K562 (cell line): Measurements from ENCODE around the gene LY6G6F. TPM values are rescaled to one million over a fixed set of nuclear protein-coding genes. Genes with fewer than 3 reads are reported as not detected.

ENCODE experiments used
- ARID4B ChIP-seq: sonication (generic); formaldehyde crosslinking; IDR thresholded peaks from 2 replicates; pipeline ENCODE4 v1.8.0; 2022; ENCODE audit warnings: mild to moderate bottlenecking, missing genetic modification reagents
- ATF6 ChIP-seq: sonication (generic); formaldehyde crosslinking; IDR thresholded peaks from 2 replicates; pipeline ENCODE4 v1.4.0; 2020; ENCODE audit warnings: mild to moderate bottlenecking, missing genetic modification reagents
- BRF1 ChIP-seq: IDR thresholded peaks from 3 replicates; pipeline ENCODE4 v1.6.1; 2011; ENCODE audit warnings: borderline replicate concordance, mild to moderate bottlenecking; ENCODE audit not compliant: insufficient read length; ENCODE audit errors: extremely low read depth
- FOSL1 ChIP-seq: fragments of 200-800 bp; sonication (Bioruptor generic); conservative IDR thresholded peaks from 2 replicates; pipeline ENCODE4 v1.6.1; 2016; ENCODE audit warnings: missing genetic modification characterization, missing compliant biosample characterization
- FOXO4 ChIP-seq: fragments of 450-650 bp; formaldehyde crosslinking; IDR thresholded peaks from 2 replicates; pipeline ENCODE4 v1.4.0; 2020; ENCODE audit warnings: mild to moderate bottlenecking, moderate library complexity
- HLTF ChIP-seq: fragments of 450-650 bp; IDR thresholded peaks from 2 replicates; pipeline ENCODE4 v1.6.1; 2016
- HNRNPUL1 ChIP-seq: fragments of 200-400 bp; formaldehyde crosslinking; IDR thresholded peaks from 2 replicates; pipeline ENCODE4 v1.6.1; 2017; ENCODE audit warnings: low read length
- KHSRP ChIP-seq: fragments of 450-650 bp; IDR thresholded peaks from 2 replicates; pipeline ENCODE4 v1.6.1; 2017
- NFE2 ChIP-seq: IDR thresholded peaks from 2 replicates; pipeline ENCODE4 v1.6.1; 2014; ENCODE audit warnings: antibody characterized with exemption, low read depth
- NFE2L1 ChIP-seq: fragments of 450-650 bp; IDR thresholded peaks from 2 replicates; pipeline ENCODE4 v1.6.1; 2016; ENCODE audit warnings: missing genetic modification characterization, low read depth, mild to moderate bottlenecking, missing compliant biosample characterization, moderate library complexity, borderline replicate concordance
- PHTF2 ChIP-seq: fragments of 250-450 bp; sonication (Bioruptor Pico); IDR thresholded peaks from 2 replicates; pipeline ENCODE4 v1.5.0; 2021; ENCODE audit warnings: mild to moderate bottlenecking
- SAFB ChIP-seq: fragments of 200-400 bp; formaldehyde crosslinking; IDR thresholded peaks from 2 replicates; pipeline ENCODE4 v1.6.1; 2017; ENCODE audit warnings: low read depth, low read length, borderline replicate concordance
- THRAP3 ChIP-seq: fragments of 450-650 bp; IDR thresholded peaks from 2 replicates; pipeline ENCODE4 v1.6.1; 2016; ENCODE audit warnings: mild to moderate bottlenecking, inconsistent platforms, borderline replicate concordance
- YBX1 ChIP-seq: fragments of 450-650 bp; IDR thresholded peaks from 2 replicates; pipeline ENCODE4 v1.7.1; 2016; ENCODE audit warnings: mild to moderate bottlenecking
- ZFP36 ChIP-seq: fragments of 150-350 bp; IDR thresholded peaks from 2 replicates; pipeline ENCODE4 v1.6.1; 2018; ENCODE audit warnings: low read length, low read depth; ENCODE audit not compliant: partially characterized antibody
- ZNF212 ChIP-seq: fragments of 450-650 bp; formaldehyde crosslinking; IDR thresholded peaks from 2 replicates; pipeline ENCODE4 v1.4.0; 2020; ENCODE audit warnings: mild to moderate bottlenecking
- ZNF253 ChIP-seq: fragments of 250-450 bp; sonication (Bioruptor Pico); conservative IDR thresholded peaks from 2 replicates; pipeline ENCODE4 v1.6.1; 2021; ENCODE audit warnings: mild to moderate bottlenecking
- ZNF644 ChIP-seq: fragments of 200-800 bp; sonication (Bioruptor generic); IDR thresholded peaks from 2 replicates; pipeline ENCODE4 v1.6.1; 2016; ENCODE audit warnings: low read depth, missing genetic modification characterization, missing compliant biosample characterization
- polyA plus RNA-seq, 8 experiments: library from polyadenylated mRNA; depleted of rRNA in 4 of 8; stranded (reverse) in 5 of 8; unstranded in 3 of 8; fragments of >200 nt; fragmentation: Nextera tagmentation in 2 of 8; fragmentation: Illumina TruSeq in 1 of 8; extraction: Ambion mirVana in 2 of 8; extraction: Trizol in 1 of 8; gene quantifications; 2 replicates each; pipeline versions ENCODE4 v1.2.1 to v1.2.3, GENCODE V29; 2011 to 2014; ENCODE audit warnings: inconsistent platforms in 1 of 8, missing spikeins in 1 of 8
- total RNA-seq, 7 experiments: library from RNA; depleted of rRNA in 6 of 7; stranded (reverse); fragments of >200 nt in 6 of 7; fragmentation: Illumina TruSeq in 2 of 7; extraction: Trizol in 2 of 7; gene quantifications; 2 replicates each; pipeline versions ENCODE4 v1.2.1 to v1.2.3, GENCODE V29; 2011 to 2021; ENCODE audit warnings: low replicate concordance in 1 of 7

Gene LY6G6F
- total and polyA plus RNA-seq, 9 of the 15 experiments (the other 6 are each of a cell fraction or from before 2014, with no cell fraction given): 0.14 to 0.50 (median 0.28) TPM; not detected in 2

- TF ChIP-seq THRAP3: no peak
- no peak; the same call in 1 of the 2 replicates for TF ChIP-seq ARID4B
- peak; percentile 57 for TF ChIP-seq NFE2
- peak; percentile 98 for TF ChIP-seq ATF6 (CRISPR knock-in tag)
- no peak for TF ChIP-seq NFE2L1 (tag)
- TF ChIP-seq KHSRP: no peak
- no peak; the same call in 1 of the 2 replicates for TF ChIP-seq ZNF253 (CRISPR knock-in tag)
- TF ChIP-seq YBX1: no peak
- TF ChIP-seq FOXO4 (CRISPR knock-in tag): peak; percentile 75; the same call in 1 of the 2 replicates
- no peak; the same call in 1 of the 2 replicates for TF ChIP-seq HNRNPUL1
- TF ChIP-seq ZNF644 (tag): no peak; the same call in 1 of the 2 replicates
- no peak for TF ChIP-seq FOSL1
- TF ChIP-seq BRF1: no peak
- 0 out of 2 replicates have a peak, but pooled peaks have one; percentile 52 for TF ChIP-seq PHTF2 (CRISPR knock-in tag)
- peak; percentile 23; the same call in 1 of the 2 replicates for TF ChIP-seq HLTF
- no peak for TF ChIP-seq SAFB
- TF ChIP-seq ZNF212 (CRISPR knock-in tag): no peak
- no peak for TF ChIP-seq ZFP36
These were observed 41.7 kb upstream of the LY6G6F start, which contains the start of gene GPANK1 (continued) for GRCh38 chr6:31664790-31665500.
